IMR-90 (cell line): Measurements from ENCODE around the gene BTLA. TPM values are rescaled to one million over a fixed set of nuclear protein-coding genes. Genes with fewer than 3 reads are reported as not detected.

Source experiments
- ATAC-seq: fragments of 200-7000 bp; cut with Tn5 transposase; 2 replicates; pipeline ENCODE4 v1.9.1; 2020; ENCODE audit warnings: low read depth, mild to moderate bottlenecking, moderate library complexity
- BruUV-seq: library from RNA; stranded (reverse); fragments of 400-500 nt; replicated peaks from 2 replicates; lab custom pipeline; 2021; lab: Mats Ljungman, UMichigan
- CTCF ChIA-PET: fragments of 300-600 bp; formaldehyde crosslinking; extraction: SDS; loops from one replicate; lab custom pipeline; 2021; ENCODE audit warnings: antibody characterized with exemption; lab: Yijun Ruan, JAX
- POLR2A ChIA-PET: fragments of 300-600 bp; sonication (Branson Sonifier 250); formaldehyde crosslinking; loops from one replicate; lab custom pipeline; 2022; ENCODE audit warnings: antibody characterized with exemption; ENCODE audit not compliant: unreplicated experiment; lab: Charles Lee
- DNase-seq: peaks from one replicate; pipeline ENCODE4 v3.0.0; 2013
- H2AFZ ChIP-seq: replicated peaks from 2 replicates; pipeline ENCODE3; 2013; ENCODE audit warnings: low read length, mild to moderate bottlenecking; ENCODE audit not compliant: poor library complexity
- H2AK5ac ChIP-seq: 2 replicates; pipeline ENCODE4 v1.6.1; 2013; ENCODE audit warnings: low read depth, low read length, inconsistent platforms
- H2AK9ac ChIP-seq: replicated peaks from 2 replicates; pipeline ENCODE3; 2013; ENCODE audit warnings: mild to moderate bottlenecking, low read depth, low read length, moderate library complexity; ENCODE audit not compliant: poor library complexity
- H2BK120ac ChIP-seq: 2 replicates; pipeline ENCODE4 v1.6.1; 2013; ENCODE audit warnings: low read depth, low read length, inconsistent platforms
- H2BK15ac ChIP-seq: 3 replicates; pipeline ENCODE4 v1.6.1; 2013; ENCODE audit warnings: low read depth, low read length, inconsistent platforms
- H2BK20ac ChIP-seq: 2 replicates; pipeline ENCODE4 v1.6.1; 2013; ENCODE audit warnings: low read depth, mild to moderate bottlenecking, inconsistent platforms, low read length, moderate library complexity
- H2BK5ac ChIP-seq: 2 replicates; pipeline ENCODE4 v1.6.1; 2013; ENCODE audit warnings: mild to moderate bottlenecking, low read depth, low read length, inconsistent platforms; ENCODE audit not compliant: poor library complexity, severe bottlenecking
- H3K14ac ChIP-seq: replicated peaks from 2 replicates; pipeline ENCODE4 v1.6.1; 2013; ENCODE audit warnings: low read depth, low read length, inconsistent platforms
- H3K18ac ChIP-seq: 2 replicates; pipeline ENCODE4 v1.6.1; 2013; ENCODE audit warnings: low read depth, low read length, control low read depth
- H3K23ac ChIP-seq: 2 replicates; pipeline ENCODE4 v1.6.1; 2013; ENCODE audit warnings: low read depth, low read length, inconsistent platforms
- H3K27ac ChIP-seq: 2 replicates; pipeline ENCODE4 v1.5.1; 2013; ENCODE audit warnings: mild to moderate bottlenecking, control low read depth, low read length; ENCODE audit not compliant: insufficient read depth
- H3K27me3 ChIP-seq: 2 replicates; pipeline ENCODE4 v1.6.1; 2013; ENCODE audit warnings: low read length; ENCODE audit not compliant: control insufficient read depth, insufficient read depth
- H3K36me3 ChIP-seq: 2 replicates; pipeline ENCODE4 v1.6.1; 2013; ENCODE audit warnings: low read length, mixed read lengths; ENCODE audit not compliant: control insufficient read depth, insufficient read depth
- H3K4ac ChIP-seq: 2 replicates; pipeline ENCODE4 v1.6.1; 2013; ENCODE audit warnings: low read depth, low read length, inconsistent platforms
- H3K4me1 ChIP-seq: 2 replicates; pipeline ENCODE4 v1.6.1; 2013; ENCODE audit warnings: low read length, mixed read lengths; ENCODE audit not compliant: control insufficient read depth, insufficient read depth
- H3K4me2 ChIP-seq: 2 replicates; pipeline ENCODE4 v1.6.1; 2013; ENCODE audit warnings: low read depth, mild to moderate bottlenecking, control low read depth, low read length, moderate library complexity
- H3K4me3 ChIP-seq: 2 replicates; pipeline ENCODE4 v1.5.1; 2013; ENCODE audit warnings: low read depth, mild to moderate bottlenecking, control low read depth, low read length, moderate library complexity; ENCODE audit not compliant: insufficient read depth
- H3K56ac ChIP-seq: 2 replicates; pipeline ENCODE4 v1.6.1; 2013; ENCODE audit warnings: low read length, inconsistent platforms; ENCODE audit not compliant: insufficient read depth; ENCODE audit errors: extremely low read depth
- H3K79me1 ChIP-seq, 2 experiments: 2 replicates each; pipeline ENCODE4 v1.6.1; 2013; ENCODE audit warnings: low read length in 2 of 2, inconsistent platforms in 1 of 2, low read depth in 1 of 2
- H3K9ac ChIP-seq: 2 replicates; pipeline ENCODE4 v1.6.1; 2013; ENCODE audit warnings: low read depth, low read length, control low read depth
- H3K9me1 ChIP-seq: 2 replicates; pipeline ENCODE4 v1.6.1; 2013; ENCODE audit warnings: low read length, inconsistent platforms; ENCODE audit not compliant: insufficient read depth
- H3K9me3 ChIP-seq: 2 replicates; pipeline ENCODE4 v1.6.1; 2013; ENCODE audit warnings: low read length; ENCODE audit not compliant: control insufficient read depth, insufficient read depth
- H4K20me1 ChIP-seq: 2 replicates; pipeline ENCODE4 v1.6.1; 2013; ENCODE audit warnings: low read length, inconsistent platforms; ENCODE audit not compliant: insufficient read depth
- H4K5ac ChIP-seq: 2 replicates; pipeline ENCODE4 v1.6.1; 2013; ENCODE audit warnings: mild to moderate bottlenecking, low read depth, low read length, control low read depth
- H4K8ac ChIP-seq, 2 experiments: 2 replicates each; pipeline ENCODE4 v1.6.1; 2013; ENCODE audit warnings: low read depth in 2 of 2, low read length in 2 of 2, control low read depth in 1 of 2, inconsistent platforms in 1 of 2
- H4K91ac ChIP-seq: 2 replicates; pipeline ENCODE4 v1.6.1; 2013; ENCODE audit warnings: low read depth, low read length, inconsistent platforms; ENCODE audit not compliant: insufficient read depth
- CEBPB ChIP-seq: IDR thresholded peaks from 2 replicates; pipeline ENCODE4 v1.6.1; 2012; ENCODE audit warnings: low read depth, low read length, improper control_type of control experiment
- FOS ChIP-seq: fragments of 150-350 bp; IDR thresholded peaks from 2 replicates; pipeline ENCODE4 v1.6.1; 2016; ENCODE audit warnings: low read depth, low read length
- MAZ ChIP-seq: IDR thresholded peaks from 2 replicates; pipeline ENCODE4 v1.6.1; 2012; ENCODE audit warnings: low read depth, mild to moderate bottlenecking, low read length, improper control_type of control experiment, moderate library complexity, borderline replicate concordance
- MXI1 ChIP-seq: IDR thresholded peaks from 2 replicates; pipeline ENCODE4 v1.6.1; 2012; ENCODE audit warnings: low read depth, mild to moderate bottlenecking, low read length, moderate library complexity, borderline replicate concordance
- RCOR1 ChIP-seq: IDR thresholded peaks from 2 replicates; pipeline ENCODE4 v1.6.1; 2012; ENCODE audit warnings: mild to moderate bottlenecking, low read length, improper control_type of control experiment; ENCODE audit not compliant: insufficient replicate concordance
- RFX5 ChIP-seq: IDR thresholded peaks from 2 replicates; pipeline ENCODE4 v1.8.0; 2012; ENCODE audit warnings: low read depth, mild to moderate bottlenecking, low read length, moderate library complexity
- USF2 ChIP-seq: fragments of 150-350 bp; IDR thresholded peaks from 2 replicates; pipeline ENCODE4 v1.6.1; 2017; ENCODE audit warnings: mild to moderate bottlenecking, antibody characterized with exemption, low read length, low read depth
- WGBS, 2 experiments: methylation state at CpG; one replicate each; pipeline versions ENCODE4 v1.1.5 to v1.1.7; 2013; ENCODE audit warnings: missing lambda C conversion rate in 2 of 2; ENCODE audit not compliant: insufficient read length in 1 of 2; ENCODE audit errors: extremely low coverage in 2 of 2; 5-methylcytosine and 5-hydroxymethylcytosine counted together
- dilution Hi-C: fragments of 300-500 bp; cut with HindIII; formaldehyde crosslinking; loops from one replicate; pipeline ENCODE4 v1.14.3; 2018; ENCODE audit warnings: low sequenced_read_pairs; ENCODE audit not compliant: unreplicated experiment
- in situ Hi-C: fragments of 300-500 bp; cut with MboI; formaldehyde crosslinking; loops from 3 replicates; pipeline ENCODE4 v1.14.3; 2019; ENCODE audit warnings: low sequenced_read_pairs, inconsistent platforms, mixed read lengths
- intact Hi-C: fragments of 100-400 bp; cut with micrococcal nuclease; formaldehyde crosslinking; loops from 2 replicates; pipeline ENCODE4 v1.10.0; 2022
- polyA plus RNA-seq, 3 experiments: library from polyadenylated mRNA; depleted of rRNA; stranded (reverse); fragments of >200 nt; gene quantifications; 2 replicates each; pipeline ENCODE4 v1.2.3, GENCODE V29; 2012; ENCODE audit warnings: low replicate concordance in 1 of 3
- total RNA-seq: library from RNA; depleted of rRNA; stranded (reverse); fragments of >200 nt; gene quantifications from 2 replicates; pipeline ENCODE4 v1.2.3, GENCODE V29; 2012

The BTLA gene
- total and polyA plus RNA-seq, 2 of the 4 experiments (the other 2 are of a cell fraction), result not detected

DNA sequence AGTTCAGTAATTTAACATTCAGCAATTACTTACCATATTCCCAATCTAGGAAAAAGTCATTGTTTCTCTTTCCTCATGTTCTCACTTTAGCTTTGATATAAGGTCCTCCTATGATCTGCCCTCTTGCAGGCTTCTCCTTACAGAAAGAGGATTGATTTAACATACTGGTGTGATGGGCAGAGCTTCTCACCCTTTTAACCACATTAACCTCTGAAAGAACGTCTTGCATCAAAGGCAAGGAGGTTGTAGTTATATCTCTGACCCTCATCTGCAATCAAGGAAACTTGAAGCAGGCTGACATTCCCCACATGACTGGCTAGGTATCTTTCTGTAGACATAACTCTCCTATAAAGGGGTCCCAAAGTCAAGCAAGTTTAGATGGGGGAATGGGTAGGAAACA is 39.5 kb downstream of the BTLA start:
- Histone ChIP-seq H3K23ac (no peak overlapping the region), H3K27ac (no peak overlapping the region), H3K56ac (no peak overlapping the region), H2BK120ac (no peak overlapping the region), H3K14ac (no peak overlapping the region), H2AK5ac (no peak overlapping the region), H4K20me1 (no peaks in the 10 kb centered on the region), H3K4me1 (no peaks in the 10 kb centered on the region), H2AFZ (no peak overlapping the region), H3K9me1 (no peaks in the 10 kb centered on the region), H2AK9ac (no peak overlapping the region), H3K4me3 (no peak overlapping the region), H3K36me3 (no peaks in the 10 kb centered on the region), H3K4ac (no peak overlapping the region), H3K9ac (no peak overlapping the region), H3K27me3 (no peaks in the 10 kb centered on the region; the same call in 1 of the 2 replicates), H3K18ac (no peak overlapping the region), H3K79me1 (no peaks in the 10 kb centered on the region), H4K8ac (no peak overlapping the region), H2BK5ac (no peak overlapping the region), H3K9me3 (no peaks in the 10 kb centered on the region), H3K4me2 (no peak overlapping the region), H4K5ac (no peak overlapping the region), H2BK15ac (no peak overlapping the region), H2BK20ac (no peak overlapping the region), H4K91ac (no peak overlapping the region)
- intact Hi-C loops (no loop called here), in situ Hi-C loops (no loop called here), dilution Hi-C loops (no loop called here)
- POLR2A ChIA-PET, result no interaction called here
- ATAC-seq (no peak), DNase-seq (no peak)
- no CpG with 5 or more reads among the region's 1 CpG for whole genome bisulfite sequencing, 2 experiments
- CTCF ChIA-PET, result no interaction called here
- TF ChIP-seq MXI1 (no peak), CEBPB (no peak), RCOR1 (no peak), MAZ (no peak), USF2 (no peak), RFX5 (no peak), FOS (no peak)
- no TSS peak for BruUV-seq
